SK-N-SH (cell line): ENCODE measurements around the gene SMO. TPM values are rescaled to one million over a fixed set of nuclear protein-coding genes. Genes with fewer than 3 reads are reported as not detected.

Source experiments
- CTCF ChIA-PET: fragments of 300-600, 350-600 bp; formaldehyde crosslinking; extraction: SDS; loops from one replicate; lab custom pipeline; 2021; lab: Yijun Ruan, JAX
- POLR2A ChIA-PET: fragments of 350-600 bp; sonication (Branson Sonifier 250); formaldehyde crosslinking; extraction: SDS; loops from one replicate; lab custom pipeline; 2020; ENCODE audit warnings: antibody characterized with exemption, inconsistent platforms; lab: Yijun Ruan, JAX
- DNase-seq: peaks from one replicate; pipeline ENCODE4 v3.0.0; 2012
- H2AFZ ChIP-seq: fragments of 200-600 bp; sonication (generic); 2 replicates; pipeline ENCODE4 v1.8.1; 2016; ENCODE audit warnings: antibody characterized with exemption, mild to moderate bottlenecking, low read depth
- H3F3A ChIP-seq: fragments of 200-600 bp; sonication (generic); replicated peaks from 2 replicates; pipeline ENCODE3; 2016; ENCODE audit warnings: antibody characterized with exemption, mild to moderate bottlenecking; ENCODE audit not compliant: insufficient read depth
- H3K27ac ChIP-seq, 2 experiments: fragments of 200-500 bp in 1 of 2; fragments of 200-600 bp in 1 of 2; sonication (Bioruptor generic) in 1 of 2; sonication (generic), shearing (Covaris generic) in 1 of 2; 2 replicates each; pipeline versions ENCODE4 v1.5.1 to v1.6.1; 2014 to 2016; ENCODE audit warnings: low read depth in 2 of 2, inconsistent platforms in 1 of 2, low read length in 1 of 2, mild to moderate bottlenecking in 1 of 2, mixed read lengths in 1 of 2
- H3K27me3 ChIP-seq: fragments of 200-600 bp; sonication (generic), shearing (Covaris generic); 2 replicates; pipeline ENCODE4 v1.6.1; 2016; ENCODE audit warnings: mixed run types; ENCODE audit not compliant: insufficient read depth
- H3K36me3 ChIP-seq, 2 experiments: fragments of 200-500 bp in 1 of 2; fragments of 200-600 bp in 1 of 2; sonication (Bioruptor generic) in 1 of 2; sonication (generic) in 1 of 2; replicated peaks in 1 of 2; 2 replicates each; pipeline versions ENCODE3 to v1.5.1; 2014 to 2016; ENCODE audit warnings: low read length in 1 of 2, mild to moderate bottlenecking in 1 of 2; ENCODE audit not compliant: insufficient read depth in 2 of 2, control insufficient read depth in 1 of 2
- H3K4me1 ChIP-seq, 2 experiments: fragments of 200-500 bp in 1 of 2; fragments of 200-600 bp in 1 of 2; sonication (Bioruptor generic) in 1 of 2; sonication (generic), shearing (Covaris generic) in 1 of 2; 2 replicates each; pipeline versions ENCODE4 v1.5.1 to v1.6.1; 2014 to 2016; ENCODE audit warnings: low read depth in 1 of 2, low read length in 1 of 2, mixed run types in 1 of 2; ENCODE audit not compliant: insufficient read depth in 2 of 2, control insufficient read depth in 1 of 2
- H3K4me2 ChIP-seq: fragments of 200-600 bp; sonication (generic), shearing (Covaris generic); 2 replicates; pipeline ENCODE4 v1.6.1; 2017; ENCODE audit warnings: mixed run types
- H3K4me3 ChIP-seq, 2 experiments: fragments of 200-500 bp in 1 of 2; fragments of 200-600 bp in 1 of 2; sonication (Bioruptor generic) in 1 of 2; sonication (generic), shearing (Covaris generic) in 1 of 2; 2 replicates each; pipeline versions ENCODE4 v1.5.1 to v1.8.1; 2014 to 2016; ENCODE audit warnings: low read depth in 2 of 2, inconsistent platforms in 1 of 2, low read length in 1 of 2, mild to moderate bottlenecking in 1 of 2, mixed read lengths in 1 of 2, moderate library complexity in 1 of 2
- H3K79me2 ChIP-seq: fragments of 200-600 bp; sonication (generic); 2 replicates; pipeline ENCODE4 v1.8.1; 2017; ENCODE audit warnings: mild to moderate bottlenecking; ENCODE audit not compliant: insufficient read depth
- H3K9ac ChIP-seq: fragments of 200-600 bp; sonication (generic); 2 replicates; pipeline ENCODE4 v1.6.1; 2017; ENCODE audit warnings: mixed run types
- H3K9me2 ChIP-seq: fragments of 200-600 bp; sonication (generic); 2 replicates; pipeline ENCODE4 v1.6.1; 2017; ENCODE audit warnings: mixed run types
- H3K9me3 ChIP-seq: fragments of 200-600 bp; sonication (generic); 2 replicates; pipeline ENCODE4 v1.6.1; 2017; ENCODE audit warnings: mixed run types, mild to moderate bottlenecking, moderate library complexity
- H4K20me1 ChIP-seq: fragments of 200-600 bp; sonication (generic); 2 replicates; pipeline ENCODE4 v1.6.1; 2017; ENCODE audit warnings: mild to moderate bottlenecking, mixed run types; ENCODE audit not compliant: insufficient read depth
- CHD2 ChIP-seq: fragments of 150-350 bp; IDR thresholded peaks from 2 replicates; pipeline ENCODE4 v1.6.1; 2018; ENCODE audit warnings: low read length; ENCODE audit not compliant: partially characterized antibody
- CTCF ChIP-seq: fragments of 200-600 bp; sonication (generic); IDR thresholded peaks from 2 replicates; pipeline ENCODE4 v1.6.1; 2017; ENCODE audit warnings: antibody characterized with exemption, mild to moderate bottlenecking, moderate library complexity
- FOSL2 ChIP-seq: IDR thresholded peaks from 2 replicates; pipeline ENCODE4 v1.4.0; 2012; ENCODE audit warnings: low read depth, mild to moderate bottlenecking, moderate library complexity, borderline replicate concordance
- JUND ChIP-seq: IDR thresholded peaks from 2 replicates; pipeline ENCODE4 v1.4.0; 2012
- MAX ChIP-seq: IDR thresholded peaks from 2 replicates; pipeline ENCODE4 v1.4.0; 2012; ENCODE audit warnings: low read depth
- MEF2A ChIP-seq: IDR thresholded peaks from 2 replicates; pipeline ENCODE4 v1.4.0; 2012; ENCODE audit warnings: low read depth, borderline replicate concordance
- PBX3 ChIP-seq: IDR thresholded peaks from 2 replicates; pipeline ENCODE4; 2012
- POLR2AphosphoS5 ChIP-seq: IDR thresholded peaks from 2 replicates; pipeline ENCODE4 v1.6.1; 2012; ENCODE audit warnings: low read depth, low read length
- RCOR1 ChIP-seq: fragments of 150-350 bp; IDR thresholded peaks from 2 replicates; pipeline ENCODE4 v1.6.1; 2017; ENCODE audit warnings: antibody characterized with exemption, low read length
- RFX5 ChIP-seq: IDR thresholded peaks from 2 replicates; pipeline ENCODE4 v1.6.1; 2012; ENCODE audit warnings: mild to moderate bottlenecking, improper control_type of control experiment, low read length
- SMC3 ChIP-seq: IDR thresholded peaks from 2 replicates; pipeline ENCODE4 v1.6.1; 2012; ENCODE audit warnings: low read depth, low read length, improper control_type of control experiment
- YY1 ChIP-seq: IDR thresholded peaks from 2 replicates; pipeline ENCODE4 v1.4.0; 2012; ENCODE audit warnings: low read depth, mild to moderate bottlenecking
- WGBS: methylation state at CpG from one replicate; pipeline ENCODE4 v1.1.6; 2017; ENCODE audit warnings: low lambda C conversion rate; 5-methylcytosine and 5-hydroxymethylcytosine counted together
- polyA plus RNA-seq, 3 experiments: library from polyadenylated mRNA; depleted of rRNA; stranded (reverse); fragments of >200 nt; gene quantifications; 2 replicates each; pipeline ENCODE4 v1.2.3, GENCODE V29; 2012
- TF ChIP-seq, protein P1 (sequence below): IDR thresholded peaks from 2 replicates; pipeline ENCODE4 v1.4.0; 2012; ENCODE audit warnings: low read depth, borderline replicate concordance
- TF ChIP-seq, protein P2 (sequence below): IDR thresholded peaks from 2 replicates; pipeline ENCODE4 v1.4.0; 2012; ENCODE audit warnings: low read depth, borderline replicate concordance

The SMO gene
- polyA plus RNA-seq, 1 of the 3 experiments (the other 2 are of a cell fraction): 37.0 TPM

GRCh38 chr7:129205987-129206785 lies 17.8 kb downstream of the SMO start:
- H4K20me1 ChIP-seq: peaks cover 12% of the 10 kb centered on the region; the same call in 1 of the 2 replicates
- ChIA-PET POLR2A (interaction anchor here (0.8 kb wide), 1 partner anchor 17 kb away, joined by 3 read pairs; no protein-coding TSS in a partner anchor), CTCF (interaction anchor here (0.6 to 14.2 kb wide), 4 partner anchors 12 to 92 kb away, joined by 3 to 385 read pairs (median 13); no protein-coding TSS in a partner anchor)
- no peaks in the 10 kb centered on the region for H3K27me3 ChIP-seq
- H3K27ac ChIP-seq: no peak overlapping the region
- no peaks in the 10 kb centered on the region; a peak in 1 of 4 replicates for H3K4me1 ChIP-seq
- H3K36me3 ChIP-seq: peaks cover 12 to 24% of the 10 kb centered on the region in 2 experiments
- H3K4me2 ChIP-seq: no peak overlapping the region
- no peak for TF ChIP-seq JUND
- no peak for TF ChIP-seq RFX5
- TF ChIP-seq, protein P1, sequence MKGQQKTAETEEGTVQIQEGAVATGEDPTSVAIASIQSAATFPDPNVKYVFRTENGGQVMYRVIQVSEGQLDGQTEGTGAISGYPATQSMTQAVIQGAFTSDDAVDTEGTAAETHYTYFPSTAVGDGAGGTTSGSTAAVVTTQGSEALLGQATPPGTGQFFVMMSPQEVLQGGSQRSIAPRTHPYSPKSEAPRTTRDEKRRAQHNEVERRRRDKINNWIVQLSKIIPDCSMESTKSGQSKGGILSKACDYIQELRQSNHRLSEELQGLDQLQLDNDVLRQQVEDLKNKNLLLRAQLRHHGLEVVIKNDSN: no peak
- TF ChIP-seq CHD2: no peak
- TF ChIP-seq, protein P2, sequence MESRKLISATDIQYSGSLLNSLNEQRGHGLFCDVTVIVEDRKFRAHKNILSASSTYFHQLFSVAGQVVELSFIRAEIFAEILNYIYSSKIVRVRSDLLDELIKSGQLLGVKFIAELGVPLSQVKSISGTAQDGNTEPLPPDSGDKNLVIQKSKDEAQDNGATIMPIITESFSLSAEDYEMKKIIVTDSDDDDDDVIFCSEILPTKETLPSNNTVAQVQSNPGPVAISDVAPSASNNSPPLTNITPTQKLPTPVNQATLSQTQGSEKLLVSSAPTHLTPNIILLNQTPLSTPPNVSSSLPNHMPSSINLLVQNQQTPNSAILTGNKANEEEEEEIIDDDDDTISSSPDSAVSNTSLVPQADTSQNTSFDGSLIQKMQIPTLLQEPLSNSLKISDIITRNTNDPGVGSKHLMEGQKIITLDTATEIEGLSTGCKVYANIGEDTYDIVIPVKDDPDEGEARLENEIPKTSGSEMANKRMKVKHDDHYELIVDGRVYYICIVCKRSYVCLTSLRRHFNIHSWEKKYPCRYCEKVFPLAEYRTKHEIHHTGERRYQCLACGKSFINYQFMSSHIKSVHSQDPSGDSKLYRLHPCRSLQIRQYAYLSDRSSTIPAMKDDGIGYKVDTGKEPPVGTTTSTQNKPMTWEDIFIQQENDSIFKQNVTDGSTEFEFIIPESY: no peak
- TF ChIP-seq PBX3: no peak
- no peak for TF ChIP-seq SMC3
- no peak for TF ChIP-seq FOSL2
- no peak for TF ChIP-seq POLR2AphosphoS5
- TF ChIP-seq MAX: no peak
- TF ChIP-seq MEF2A: no peak
- 97% methylated on average over 18 of the region's 18 CpGs for WGBS
- no peak overlapping the region for H2AFZ ChIP-seq
- H3K9me2 ChIP-seq: no peaks in the 10 kb centered on the region
- peaks cover 7% of the 10 kb centered on the region; the same call in 1 of the 2 replicates for H3K79me2 ChIP-seq
- no peaks in the 10 kb centered on the region for H3K9me3 ChIP-seq
- H3K4me3 ChIP-seq: no peak overlapping the region
- no peak for DNase-seq
- H3F3A ChIP-seq: no peaks in the 10 kb centered on the region
- H3K9ac ChIP-seq: no peak overlapping the region

DNA sequence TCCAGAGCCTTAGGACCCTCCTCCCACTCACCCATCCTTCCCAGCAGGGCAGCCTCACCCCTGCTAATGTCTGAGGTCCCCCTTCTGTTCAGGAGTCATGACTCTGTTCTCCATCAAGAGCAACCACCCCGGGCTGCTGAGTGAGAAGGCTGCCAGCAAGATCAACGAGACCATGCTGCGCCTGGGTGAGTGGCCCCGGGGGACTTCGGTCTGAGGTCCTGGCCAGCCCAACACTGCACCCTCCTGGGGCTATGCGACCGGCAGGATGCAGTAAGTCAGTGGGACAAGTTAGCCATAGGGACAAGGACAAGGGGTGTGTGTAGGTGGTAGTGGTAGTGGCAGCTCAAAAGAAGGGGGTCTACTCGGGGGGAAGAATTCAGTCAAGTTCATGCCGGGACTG lies 20.2 kb downstream of the SMO start:
- peaks cover 18 to 38% of the 10 kb centered on the region in 2 experiments for H3K36me3 ChIP-seq
- no peaks in the 10 kb centered on the region for H3K9me2 ChIP-seq
- no peak overlapping the region for H3K4me3 ChIP-seq
- DNase-seq: no peak
- no peaks in the 10 kb centered on the region for H3F3A ChIP-seq
- 84% methylated on average over 9 of the region's 9 CpGs for WGBS
- no peaks in the 10 kb centered on the region; the same call in 1 of the 2 replicates for H3K79me2 ChIP-seq
- TF ChIP-seq, protein P2: no peak
- TF ChIP-seq YY1 (no peak), SMC3 (no peak), FOSL2 (no peak), RCOR1 (no peak), CTCF (no peak)
- H3K4me2 ChIP-seq: no peak overlapping the region
- no peaks in the 10 kb centered on the region for H3K9me3 ChIP-seq
- no peak overlapping the region for H3K27ac ChIP-seq
- no peak overlapping the region for H2AFZ ChIP-seq
- ChIA-PET POLR2A (interaction anchor here (0.8 kb wide), 1 partner anchor 20 kb away, joined by 3 read pairs; the partner anchor contains the start of gene SMO), CTCF (interaction anchor here (1.1 to 14.2 kb wide), 8 partner anchors 9 to 89 kb away, joined by 3 to 385 read pairs (median 30); partner anchors contain the start of gene AHCYL2)
- H3K4me1 ChIP-seq: peaks cover 0 to under 1% of the 10 kb centered on the region in 2 experiments; a peak in 1 of 4 replicates
- no peaks in the 10 kb centered on the region for H4K20me1 ChIP-seq
- H3K9ac ChIP-seq: no peak overlapping the region
- H3K27me3 ChIP-seq: no peaks in the 10 kb centered on the region
